CD4-positive, alpha-beta T cell (primary cell): ENCODE results near the gene PTPRN2. TPM values are rescaled to one million over a fixed set of nuclear protein-coding genes. Genes with fewer than 3 reads are reported as not detected.

ENCODE experiments used
- ATAC-seq: fragments of 200-7000 bp; cut with Tn5 transposase; one replicate; pipeline ENCODE4 v1.10.0; 2022; ENCODE audit warnings: mild to moderate bottlenecking; ENCODE audit not compliant: poor library complexity
- CTCF ChIA-PET: fragments of 350-600 bp; sonication (Branson Sonifier 250); formaldehyde crosslinking; loops from one replicate; lab custom pipeline; 2021; ENCODE audit warnings: antibody characterized with exemption, inconsistent platforms; lab: Charles Lee
- POLR2A ChIA-PET: fragments of 350-600 bp; sonication (Branson Sonifier 250); formaldehyde crosslinking; loops from one replicate; lab custom pipeline; 2021; ENCODE audit warnings: antibody characterized with exemption, inconsistent platforms; lab: Charles Lee
- DNase-seq, 14 experiments: peaks; one replicate each; pipeline ENCODE4 v3.0.0-alpha.2; 2013 to 2020; ENCODE audit warnings: mixed read lengths in 2 of 14
- H3K27ac ChIP-seq, 2 donors: one replicate each; pipeline versions ENCODE4 v1.5.1 to v1.7.0; 2013; ENCODE audit warnings: low read length in 2 of 2, low read depth in 1 of 2, mild to moderate bottlenecking in 1 of 2
- H3K27me3 ChIP-seq, 2 experiments: 1 replicate in 1 of 2; 2 replicates in 1 of 2; pipeline versions ENCODE4 v1.6.1 to v1.7.0; 2013; ENCODE audit warnings: low read length in 2 of 2, control low read depth in 1 of 2, mild to moderate bottlenecking in 1 of 2, moderate library complexity in 1 of 2; ENCODE audit not compliant: insufficient read depth in 2 of 2, control insufficient read depth in 1 of 2
- H3K36me3 ChIP-seq: one replicate; pipeline ENCODE4 v1.6.1; 2013; ENCODE audit warnings: low read length, control low read depth; ENCODE audit not compliant: insufficient read depth
- H3K4me1 ChIP-seq: one replicate; pipeline ENCODE4 v1.6.1; 2013; ENCODE audit warnings: low read length, control low read depth; ENCODE audit not compliant: insufficient read depth
- H3K4me3 ChIP-seq: one replicate; pipeline ENCODE4 v1.5.1; 2013; ENCODE audit warnings: mild to moderate bottlenecking, low read length, moderate library complexity
- H3K9me3 ChIP-seq, 2 experiments: 1 replicate in 1 of 2; 2 replicates in 1 of 2; pipeline versions ENCODE4 v1.6.1 to v1.7.0; 2013; ENCODE audit warnings: low read length in 2 of 2, mild to moderate bottlenecking in 2 of 2, control low read depth in 1 of 2, moderate library complexity in 1 of 2; ENCODE audit not compliant: control insufficient read depth in 1 of 2, insufficient read depth in 1 of 2
- H3K27ac Mint-ChIP-seq: one replicate; pipeline ENCODE4 v1.8.0; 2020; ENCODE audit warnings: mixed read lengths
- H3K27me3 Mint-ChIP-seq: one replicate; pipeline ENCODE4 v1.8.0; 2021; ENCODE audit warnings: mixed read lengths
- H3K36me3 Mint-ChIP-seq: one replicate; pipeline ENCODE4 v1.8.0; 2021; ENCODE audit warnings: low read depth, mixed read lengths
- H3K4me1 Mint-ChIP-seq: one replicate; pipeline ENCODE4 v1.8.0; 2021; ENCODE audit warnings: low read depth, mixed read lengths
- H3K4me3 Mint-ChIP-seq: one replicate; pipeline ENCODE4 v1.8.0; 2020; ENCODE audit warnings: mild to moderate bottlenecking, mixed read lengths
- H3K9me3 Mint-ChIP-seq: one replicate; pipeline ENCODE4 v1.8.0; 2020; ENCODE audit warnings: mixed read lengths
- CTCF ChIP-seq: fragments of 200-600 bp; IDR thresholded peaks from one replicate; pipeline ENCODE4 v1.8.0; 2022; ENCODE audit warnings: antibody characterized with exemption, mild to moderate bottlenecking
- intact Hi-C, 2 experiments: fragments of 100-400 bp; cut with DNase I in 1 of 2; cut with micrococcal nuclease in 1 of 2; formaldehyde crosslinking; loops; one replicate each; pipeline versions ENCODE4 v1.15.1 to v1.9.0; 2023 to 2025; cut with DNase I, micrococcal nuclease
- total RNA-seq, 174 experiments: library from RNA in 2 of 174; stranded (reverse) in 2 of 174; gene quantifications; one replicate each; pipeline ENCODE4 v1.2.3 and lab custom pipeline; 2021 to 2026

PTPRN2 gene
- total RNA-seq, 2 experiments from 2014 or later, result 0.34 to 0.44 TPM

- ChIA-PET POLR2A (no interaction called here), CTCF (no interaction called here)
- Histone ChIP-seq H3K4me1 (no peaks in the 10 kb centered on the region), H3K27me3 (no peaks in the 10 kb centered on the region), H3K9me3 (peaks cover 0 to 19% of the 10 kb centered on the region in 2 experiments), H3K4me3 (no peak overlapping the region), H3K36me3 (no peaks in the 10 kb centered on the region), H3K27ac (no peak overlapping the region)
- no peak overlapping the region for H3K27ac Mint-ChIP-seq
- no peaks in the 10 kb centered on the region for H3K27me3 Mint-ChIP-seq
- TF ChIP-seq CTCF, result no peak
- H3K4me3 Mint-ChIP-seq, result no peak overlapping the region
- ATAC-seq (no peak), DNase-seq (no peak)
- no peaks in the 10 kb centered on the region for H3K36me3 Mint-ChIP-seq
- H3K9me3 Mint-ChIP-seq, result no peaks in the 10 kb centered on the region
- H3K4me1 Mint-ChIP-seq, result no peaks in the 10 kb centered on the region
- intact Hi-C loops, result no loop called here
Observed at GRCh38 chr7:158549616-158550393, 37.8 kb downstream of the PTPRN2 start.

- CTCF ChIA-PET, result no interaction called here
- H3K4me1 ChIP-seq, result no peaks in the 10 kb centered on the region
- Mint-ChIP-seq H3K4me1 (no peaks in the 10 kb centered on the region), H3K4me3 (no peak overlapping the region), H3K27me3 (no peaks in the 10 kb centered on the region), H3K9me3 (no peaks in the 10 kb centered on the region), H3K36me3 (no peaks in the 10 kb centered on the region), H3K27ac (no peak overlapping the region)
- no peak overlapping the region for H3K27ac ChIP-seq
- H3K4me3 ChIP-seq, result no peak overlapping the region
- intact Hi-C loops, result no loop called here
- H3K9me3 ChIP-seq, result peaks cover 0 to 15% of the 10 kb centered on the region in 2 experiments
- POLR2A ChIA-PET, result no interaction called here
- no peak for DNase-seq
- no peaks in the 10 kb centered on the region for H3K27me3 ChIP-seq
- no peak for ATAC-seq
- H3K36me3 ChIP-seq, result no peaks in the 10 kb centered on the region
- no peak for TF ChIP-seq CTCF
Observed at GRCh38 chr7:158549176-158549615, 38.4 kb downstream of the PTPRN2 start.

- ATAC-seq, result no peak
- Mint-ChIP-seq H3K9me3 (no peaks in the 10 kb centered on the region), H3K27me3 (no peaks in the 10 kb centered on the region), H3K27ac (no peak overlapping the region), H3K4me3 (no peak overlapping the region), H3K4me1 (no peaks in the 10 kb centered on the region), H3K36me3 (no peaks in the 10 kb centered on the region)
- no peak for DNase-seq
- Histone ChIP-seq H3K4me3 (no peak overlapping the region), H3K27ac (no peak overlapping the region), H3K36me3 (no peaks in the 10 kb centered on the region), H3K4me1 (no peaks in the 10 kb centered on the region), H3K27me3 (no peaks in the 10 kb centered on the region), H3K9me3 (peaks cover 0 to 15% of the 10 kb centered on the region in 2 experiments)
- ChIA-PET POLR2A (no interaction called here), CTCF (no interaction called here)
- intact Hi-C loops, result no loop called here
- TF ChIP-seq CTCF, result no peak
Observed at GRCh38 chr7:158548726-158549125, 38.9 kb downstream of the PTPRN2 start.
